ENCODE measurements around the gene ACSS3. TPM values are rescaled to one million over a fixed set of nuclear protein-coding genes. Genes with fewer than 3 reads are reported as not detected.

ACSS3 gene
- total RNA-seq: 10 to 100 TPM; 28.3 to 29.4 TPM
- 20.9 TPM for polyA plus RNA-seq (2013, experiment 1 of 2)
- 19.3 TPM for polyA plus RNA-seq (2013, experiment 2 of 2)
- long read RNA-seq, experiment 1, full-length matches to known transcripts: 4 of 10 reads
- long read RNA-seq, experiment 1, partial matches to known transcripts: 2 of 10 reads
- long read RNA-seq, experiment 1, other reads (novel, unspliced or antisense): 4 of 10 reads
- long read RNA-seq, experiment 2, full-length matches to known transcripts: 23 of 47 reads
- long read RNA-seq, experiment 2, partial matches to known transcripts: 14 of 47 reads
- long read RNA-seq, experiment 2, other reads (novel, unspliced or antisense): 10 of 47 reads
- long read RNA-seq, experiment 3, full-length matches to known transcripts: 156 of 179 reads
- long read RNA-seq, experiment 3, partial matches to known transcripts: 9 of 179 reads
- long read RNA-seq, experiment 3, other reads (novel, unspliced or antisense): 14 of 179 reads
- long read RNA-seq, experiment 4, full-length matches to known transcripts: 11 of 26 reads
- long read RNA-seq, experiment 4, partial matches to known transcripts: 9 of 26 reads
- long read RNA-seq, experiment 4, other reads (novel, unspliced or antisense): 6 of 26 reads

GRCh38 chr12:81077686-81078441 lies at the start of gene ACSS3:
ACSS3 (plus strand) TSS chr12:81078079; CDS start chr12:81078121, 42 bp downstream.
- peak within 1 kb of the TSS; percentile 77 for H3K4me3 Mint-ChIP-seq
- Histone ChIP-seq H3K9ac (ENCODE audit: extremely low read depth, low read length, poor library complexity, severe bottlenecking) (peak within 1 kb of the TSS; percentile 46), H3K27me3 (ENCODE audit: control insufficient read depth, insufficient read depth, low read length, poor library complexity, severe bottlenecking) (no peaks in the 10 kb centered on the region), H3K4me1 (ENCODE audit: control insufficient read depth, insufficient read depth, low read length) (peaks cover 25% of the 10 kb centered on the region), H3K4me3 (ENCODE audit: low read length) (peak within 1 kb of the TSS; percentile 92), H3K27ac (ENCODE audit: low read depth, low read length) (no peak within 1 kb of the TSS), H3K36me3 (ENCODE audit: control insufficient read depth, insufficient read depth, low read length) (no peaks in the 10 kb centered on the region), H3K9me3 (ENCODE audit: control insufficient read depth, low read length) (no peaks in the 10 kb centered on the region)
- no peak for TF ChIP-seq CTCF (conservative IDR thresholded peaks at IDR 0.05)
- H3K9me3 Mint-ChIP-seq: no peaks in the 10 kb centered on the region
- peak within 1 kb of the TSS; percentile 94 for H3K27ac Mint-ChIP-seq
- H3K27me3 Mint-ChIP-seq (ENCODE audit: insufficient read depth): peaks cover 7% of the 10 kb centered on the region
- no peaks in the 10 kb centered on the region for H3K36me3 Mint-ChIP-seq (ENCODE audit: low read depth)
- peaks cover 60% of the 10 kb centered on the region for H3K4me1 Mint-ChIP-seq
- peak; percentile 98 for DNase-seq
- 1 to 2% methylated on average over 10 to 49 of the region's 49 CpGs for WGBS, 2 experiments (ENCODE audit: insufficient coverage in 1 of 2, insufficient read length in 1 of 2)

GRCh38 chr12:81034926-81035325 lies 43.0 kb upstream of the ACSS3 start:
- TF ChIP-seq CTCF (conservative IDR thresholded peaks at IDR 0.05): no peak
- Histone ChIP-seq H3K4me3 (ENCODE audit: low read length) (no peak overlapping the region), H3K27ac (ENCODE audit: low read depth, low read length) (no peak overlapping the region), H3K4me1 (ENCODE audit: control insufficient read depth, insufficient read depth, low read length) (no peaks in the 10 kb centered on the region), H3K9me3 (ENCODE audit: control insufficient read depth, low read length) (no peaks in the 10 kb centered on the region), H3K9ac (ENCODE audit: extremely low read depth, low read length, poor library complexity, severe bottlenecking) (no peak overlapping the region), H3K36me3 (ENCODE audit: control insufficient read depth, insufficient read depth, low read length) (no peaks in the 10 kb centered on the region), H3K27me3 (ENCODE audit: control insufficient read depth, insufficient read depth, low read length, poor library complexity, severe bottlenecking) (no peaks in the 10 kb centered on the region)
- no peak for DNase-seq
- Mint-ChIP-seq H3K4me1 (no peaks in the 10 kb centered on the region), H3K4me3 (no peak overlapping the region), H3K9me3 (no peaks in the 10 kb centered on the region), H3K36me3 (ENCODE audit: low read depth) (no peaks in the 10 kb centered on the region), H3K27ac (no peak overlapping the region), H3K27me3 (ENCODE audit: insufficient read depth) (no peaks in the 10 kb centered on the region)
- 78% methylated on average over 1 of the region's 1 CpG; no CpG with 5 or more reads in 1 of the 2 experiments for WGBS, 2 experiments (ENCODE audit: insufficient coverage in 1 of 2, insufficient read length in 1 of 2)

- Mint-ChIP-seq H3K4me1 (no peaks in the 10 kb centered on the region), H3K4me3 (no peak overlapping the region), H3K36me3 (ENCODE audit: low read depth) (no peaks in the 10 kb centered on the region), H3K9me3 (no peaks in the 10 kb centered on the region), H3K27ac (no peak overlapping the region), H3K27me3 (ENCODE audit: insufficient read depth) (no peaks in the 10 kb centered on the region)
- WGBS, 2 experiments (ENCODE audit: insufficient coverage in 1 of 2, insufficient read length in 1 of 2): 100% methylated on average over 1 of the region's 2 CpGs; no CpG with 5 or more reads in 1 of the 2 experiments
- DNase-seq: no peak
- Histone ChIP-seq H3K27me3 (ENCODE audit: control insufficient read depth, insufficient read depth, low read length, poor library complexity, severe bottlenecking) (no peaks in the 10 kb centered on the region), H3K36me3 (ENCODE audit: control insufficient read depth, insufficient read depth, low read length) (no peaks in the 10 kb centered on the region), H3K27ac (ENCODE audit: low read depth, low read length) (no peak overlapping the region), H3K9me3 (ENCODE audit: control insufficient read depth, low read length) (no peaks in the 10 kb centered on the region), H3K4me3 (ENCODE audit: low read length) (no peak overlapping the region), H3K9ac (ENCODE audit: extremely low read depth, low read length, poor library complexity, severe bottlenecking) (no peak overlapping the region), H3K4me1 (ENCODE audit: control insufficient read depth, insufficient read depth, low read length) (no peaks in the 10 kb centered on the region)
- TF ChIP-seq CTCF (conservative IDR thresholded peaks at IDR 0.05): no peak
Observed at GRCh38 chr12:81039231-81039630, 38.6 kb upstream of the ACSS3 start.

All from endodermal cell (in vitro differentiated cells).